ENCODE results near the gene ZC3H12D.

DNA sequence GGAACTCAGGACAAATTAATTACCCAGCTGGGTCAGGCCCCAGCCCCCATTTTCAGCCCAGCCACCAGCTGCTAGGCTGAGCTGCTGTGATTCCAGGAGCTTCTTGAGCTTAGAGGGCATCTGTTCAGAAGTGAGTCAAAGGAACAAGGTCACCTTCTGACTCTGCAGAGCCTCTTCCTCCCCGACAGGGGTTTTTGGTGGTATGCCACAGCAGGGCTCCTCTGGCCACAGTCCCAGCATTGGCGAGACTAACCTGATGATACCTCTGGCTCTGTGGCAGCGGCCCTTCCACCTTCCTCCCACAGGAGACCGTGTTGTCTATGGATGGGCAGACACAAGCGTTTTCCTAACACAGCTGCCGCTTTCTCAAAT is 39.7 kb downstream of the ZC3H12D start:
- TF ChIP-seq, protein P1, sequence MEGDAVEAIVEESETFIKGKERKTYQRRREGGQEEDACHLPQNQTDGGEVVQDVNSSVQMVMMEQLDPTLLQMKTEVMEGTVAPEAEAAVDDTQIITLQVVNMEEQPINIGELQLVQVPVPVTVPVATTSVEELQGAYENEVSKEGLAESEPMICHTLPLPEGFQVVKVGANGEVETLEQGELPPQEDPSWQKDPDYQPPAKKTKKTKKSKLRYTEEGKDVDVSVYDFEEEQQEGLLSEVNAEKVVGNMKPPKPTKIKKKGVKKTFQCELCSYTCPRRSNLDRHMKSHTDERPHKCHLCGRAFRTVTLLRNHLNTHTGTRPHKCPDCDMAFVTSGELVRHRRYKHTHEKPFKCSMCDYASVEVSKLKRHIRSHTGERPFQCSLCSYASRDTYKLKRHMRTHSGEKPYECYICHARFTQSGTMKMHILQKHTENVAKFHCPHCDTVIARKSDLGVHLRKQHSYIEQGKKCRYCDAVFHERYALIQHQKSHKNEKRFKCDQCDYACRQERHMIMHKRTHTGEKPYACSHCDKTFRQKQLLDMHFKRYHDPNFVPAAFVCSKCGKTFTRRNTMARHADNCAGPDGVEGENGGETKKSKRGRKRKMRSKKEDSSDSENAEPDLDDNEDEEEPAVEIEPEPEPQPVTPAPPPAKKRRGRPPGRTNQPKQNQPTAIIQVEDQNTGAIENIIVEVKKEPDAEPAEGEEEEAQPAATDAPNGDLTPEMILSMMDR (IDR thresholded peaks at IDR 0.05) = no peak
- no peak for TF ChIP-seq POLR2A (IDR thresholded peaks at IDR 0.05)
- no peak for TF ChIP-seq POLR2AphosphoS5 (IDR thresholded peaks at IDR 0.05)

All from sigmoid colon (tissue), 4 donors.